GM12878 (cell line): ENCODE measurements around the gene MMP15.

Experiments
- EZH2 ChIP-seq: IDR thresholded peaks from 2 replicates; pipeline ENCODE4 v1.6.1; 2012; ENCODE audit warnings: low read depth, mild to moderate bottlenecking, control low read depth, inconsistent platforms, low read length, borderline replicate concordance; ENCODE audit not compliant: control insufficient read depth
- RCOR1 ChIP-seq: conservative IDR thresholded peaks from 2 replicates; pipeline ENCODE4 v1.6.1; 2012; ENCODE audit warnings: low read depth, low read length, improper control_type of control experiment

GRCh38 chr16:57998486-57998885 lies 27.1 kb upstream of the MMP15 start:
- TF ChIP-seq EZH2 (no peak), RCOR1 (no peak)
